GM21526 (cell line): Measurements from ENCODE around the gene ARRB2.

Experiments
- ATAC-seq: cut with Tn5 transposase; IDR thresholded peaks from one replicate; pipeline ENCODE4 v1.9.1; 2021; ENCODE audit warnings: moderate library complexity; ENCODE audit not compliant: unreplicated experiment, low FRiP score

The ARRB2 gene

DNA sequence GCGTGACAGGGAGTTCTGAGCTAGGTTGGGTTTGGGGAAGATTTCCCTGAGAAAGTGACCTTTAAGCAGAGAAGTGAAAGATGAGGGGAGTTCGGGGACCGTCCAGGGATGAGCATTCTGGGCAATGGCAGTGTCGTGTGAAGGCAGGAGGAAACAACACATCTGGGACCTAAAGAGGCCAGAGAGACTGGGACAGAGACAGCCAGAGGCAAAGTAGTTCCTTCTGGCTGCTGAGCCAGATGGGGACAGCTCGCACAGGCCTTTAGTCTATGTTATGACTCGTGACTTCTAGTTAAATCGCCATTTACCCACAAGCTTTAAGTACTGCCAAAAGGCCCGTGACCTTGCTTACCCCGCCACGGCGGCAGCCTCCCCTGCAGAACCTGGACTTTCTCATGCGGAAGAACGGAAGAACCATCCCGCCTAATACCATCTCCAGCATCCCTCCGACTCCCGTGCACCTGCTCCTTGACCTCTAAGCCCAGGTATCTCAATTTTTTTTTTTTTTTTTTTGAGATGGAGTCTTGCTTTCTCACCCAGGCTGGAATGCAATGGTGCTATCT lies 12.3 kb downstream of the ARRB2 start:
- ATAC-seq = no peak

DNA sequence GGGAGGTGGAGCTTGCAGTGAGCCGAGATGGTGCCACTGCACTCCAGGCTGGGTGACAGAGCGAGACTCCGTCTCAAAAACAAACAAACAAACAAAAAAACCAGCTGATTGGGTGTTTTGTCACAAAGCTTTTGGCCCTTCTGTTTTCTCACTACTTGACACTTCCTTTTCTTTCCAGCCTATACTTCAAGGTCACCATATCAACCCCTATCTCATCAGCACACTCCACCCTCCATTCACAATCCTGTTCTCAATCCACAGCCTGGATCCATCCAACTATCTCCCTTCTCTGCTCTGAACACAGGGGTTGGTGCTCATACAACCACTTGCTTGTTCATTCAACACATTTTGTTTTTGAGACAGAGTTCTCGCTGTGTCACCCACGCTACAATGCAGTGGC lies 14.2 kb downstream of the ARRB2 start:
- no peak for ATAC-seq

DNA sequence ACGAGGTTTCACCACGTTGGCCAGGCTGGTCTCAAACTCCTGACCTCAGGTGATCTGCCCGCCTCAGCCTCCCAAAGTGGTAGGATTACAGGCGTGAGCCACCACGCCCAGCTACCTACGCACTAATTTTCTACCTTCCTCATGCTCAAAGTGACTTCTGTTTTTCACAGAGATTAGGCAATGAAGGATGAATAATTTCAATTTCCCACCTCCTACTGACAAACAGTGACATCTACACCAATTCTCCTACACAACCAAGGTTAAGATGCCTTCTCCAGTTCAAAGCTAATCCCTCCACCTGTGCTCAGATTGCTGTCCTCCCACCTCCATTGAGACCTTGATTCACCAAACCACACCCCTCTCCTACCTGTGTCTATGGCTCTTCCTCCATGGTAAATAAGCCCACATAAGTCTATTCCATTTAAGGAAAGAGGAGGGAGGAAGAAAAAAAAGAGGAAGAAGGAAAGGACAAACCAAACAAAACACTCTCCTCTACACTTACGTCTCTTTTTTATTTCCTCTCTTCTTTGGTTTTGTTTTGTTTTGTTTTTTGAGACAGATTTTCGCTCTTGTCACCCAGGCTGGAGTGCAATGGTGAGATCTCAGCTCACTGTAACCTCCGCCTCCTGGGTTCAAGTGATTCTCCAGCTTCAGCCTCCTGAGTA lies 15.3 kb downstream of the ARRB2 start:
- no peak for ATAC-seq

DNA sequence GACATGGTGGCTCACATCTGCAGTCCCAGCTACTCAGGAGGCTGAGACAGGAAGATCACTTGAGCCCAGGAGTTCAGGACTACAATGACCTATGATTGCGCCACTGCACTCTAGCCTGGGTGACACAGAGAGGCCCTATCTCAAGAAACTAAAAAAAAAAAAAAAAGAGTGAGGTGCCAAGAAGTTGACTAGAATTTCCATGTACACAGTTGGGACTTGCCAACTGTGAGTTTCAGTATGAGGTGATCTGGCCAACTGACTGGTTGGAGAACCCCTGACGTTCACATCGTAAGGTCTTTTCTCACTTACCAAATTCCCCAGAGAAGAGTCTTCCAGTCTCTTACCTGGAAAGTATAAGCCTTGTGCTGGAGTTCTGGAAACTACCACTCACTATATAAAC lies 17.7 kb downstream of the ARRB2 start:
- ATAC-seq = no peak

DNA sequence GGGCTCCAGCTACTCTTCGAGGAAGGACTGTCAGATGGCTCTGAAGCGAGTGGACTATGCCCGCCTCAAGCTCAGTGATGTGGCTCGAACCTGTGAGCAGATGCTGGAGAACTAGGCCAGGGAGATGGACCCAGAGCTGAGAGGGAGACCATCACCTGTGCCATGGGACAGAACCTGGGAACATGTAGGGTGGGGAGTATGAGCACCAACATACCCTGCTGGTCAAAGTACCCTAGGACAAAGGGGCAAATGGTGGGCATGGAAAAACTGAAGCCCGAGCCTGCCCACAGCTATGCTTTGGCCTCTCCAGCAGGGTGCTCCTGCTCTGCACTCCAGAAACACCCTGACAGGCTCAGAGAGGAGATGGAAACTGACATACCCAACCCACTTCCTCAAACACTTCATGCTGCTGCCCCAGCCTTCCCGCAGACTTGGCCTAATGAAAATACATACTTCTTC lies 22.7 kb downstream of the ARRB2 start:
- ATAC-seq = no peak

DNA sequence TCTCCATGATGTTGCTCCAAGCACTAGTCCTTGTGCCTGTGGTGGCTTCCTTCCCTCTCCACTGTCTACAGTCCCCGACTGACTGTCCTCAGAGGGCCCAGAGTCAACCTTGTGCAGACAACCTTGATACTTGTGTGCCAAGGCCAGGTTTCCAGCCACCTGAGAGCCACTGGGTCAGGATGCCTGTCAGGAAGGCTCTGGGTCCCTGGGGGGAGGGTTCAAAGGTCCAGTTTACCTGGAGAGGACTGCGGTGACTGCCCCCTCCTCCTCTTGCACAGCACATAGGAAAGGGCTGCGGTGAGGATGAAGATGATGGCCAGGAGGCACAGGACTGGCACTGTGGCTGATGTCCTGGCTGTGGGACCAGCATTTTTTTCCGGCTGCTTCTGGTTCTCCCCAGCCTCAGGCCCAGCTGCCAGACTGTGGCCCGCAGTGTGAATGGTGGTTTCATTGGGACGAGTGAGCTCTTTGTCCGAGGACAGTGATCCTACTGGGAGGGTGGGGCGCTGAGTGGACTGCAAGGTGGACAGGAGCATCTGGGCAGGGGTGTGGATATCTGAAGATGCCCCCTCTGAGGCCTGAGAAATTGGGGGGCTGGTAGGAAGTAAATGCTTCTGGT lies 24.5 kb downstream of the ARRB2 start:
- no peak for ATAC-seq

DNA sequence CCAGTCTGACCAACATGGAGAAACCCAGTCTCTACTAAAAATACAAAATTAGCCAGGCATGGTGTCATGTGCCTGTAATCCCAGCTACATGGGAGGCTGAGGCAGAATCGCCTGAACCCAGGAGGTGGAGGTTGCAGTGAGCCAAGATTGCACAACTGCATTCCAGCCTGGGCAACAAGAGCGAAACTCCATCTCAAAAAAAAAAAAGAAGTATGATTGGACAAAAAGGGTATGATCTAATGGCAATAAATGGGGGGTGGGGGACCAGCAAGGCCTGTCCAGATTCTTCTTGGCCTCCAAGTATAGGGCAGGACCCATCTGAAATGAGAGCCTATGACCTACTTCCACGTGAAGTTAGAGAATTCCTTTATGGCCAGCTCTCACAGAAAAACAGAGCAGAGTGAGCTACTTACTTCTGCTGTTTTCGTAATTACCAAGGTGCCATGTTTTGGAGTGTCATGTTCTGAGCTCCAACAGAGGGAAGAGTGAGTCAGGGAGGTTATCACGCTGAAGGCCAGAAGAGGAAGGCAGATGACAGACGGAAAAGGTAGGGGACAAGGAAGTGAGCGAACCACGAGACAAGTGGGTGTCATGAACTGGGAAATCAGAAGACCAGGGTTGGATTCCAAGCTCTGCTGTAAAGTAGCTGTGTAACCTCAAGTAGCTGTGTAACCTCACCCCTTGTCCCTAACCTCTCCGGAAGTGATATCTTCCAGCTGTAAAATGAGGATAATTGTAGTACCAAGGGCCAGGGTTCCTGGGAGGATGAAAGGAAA lies 25.6 kb downstream of the ARRB2 start:
- ATAC-seq = no peak

DNA sequence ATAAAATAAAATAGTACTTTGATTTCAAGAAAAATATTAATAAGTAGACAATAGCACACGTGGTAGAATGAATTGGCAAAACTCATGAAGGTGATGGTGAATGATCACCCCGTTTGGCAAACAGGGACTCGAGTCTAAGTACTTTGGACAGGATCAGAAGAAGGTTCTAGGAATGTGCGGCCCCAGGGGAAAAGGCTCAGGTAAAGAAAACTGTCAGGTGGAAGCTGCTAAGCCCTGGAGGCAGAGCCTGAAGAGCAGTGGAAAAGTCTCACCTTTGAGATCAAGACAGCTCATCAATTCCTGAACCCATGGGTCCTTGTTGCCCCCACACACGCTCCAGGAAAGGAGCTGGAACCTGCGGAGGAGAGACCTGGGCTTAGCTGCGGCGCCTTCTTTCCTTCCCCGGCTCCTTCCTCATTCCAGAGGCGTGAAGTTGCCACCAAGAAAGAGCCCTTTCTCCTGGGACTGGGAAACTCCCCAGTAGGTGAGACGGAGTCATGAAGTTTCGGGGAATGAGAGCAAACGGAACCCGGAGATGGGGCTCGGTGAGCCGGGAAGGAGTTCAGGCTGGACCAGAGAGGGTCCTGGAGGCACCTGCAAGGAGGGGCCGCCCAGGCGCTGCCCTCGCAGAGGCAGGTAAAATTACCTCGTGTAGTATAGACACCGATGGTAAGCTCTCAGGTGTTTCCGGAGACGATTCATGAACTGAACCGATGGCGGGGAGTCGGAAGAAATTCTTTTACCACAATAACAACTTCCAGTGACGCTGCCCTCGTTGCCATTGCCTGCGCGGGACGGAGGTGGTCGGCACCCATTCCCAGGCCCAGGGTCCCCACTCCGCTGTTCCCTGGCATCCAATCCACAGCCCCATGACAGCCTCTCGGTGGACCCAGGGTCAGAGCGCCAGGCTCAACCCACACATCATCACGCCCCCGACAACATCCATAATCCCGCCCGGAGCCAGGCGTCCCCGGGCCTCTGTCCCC lies 28.0 kb downstream of the ARRB2 start:
- ATAC-seq = no peak

DNA sequence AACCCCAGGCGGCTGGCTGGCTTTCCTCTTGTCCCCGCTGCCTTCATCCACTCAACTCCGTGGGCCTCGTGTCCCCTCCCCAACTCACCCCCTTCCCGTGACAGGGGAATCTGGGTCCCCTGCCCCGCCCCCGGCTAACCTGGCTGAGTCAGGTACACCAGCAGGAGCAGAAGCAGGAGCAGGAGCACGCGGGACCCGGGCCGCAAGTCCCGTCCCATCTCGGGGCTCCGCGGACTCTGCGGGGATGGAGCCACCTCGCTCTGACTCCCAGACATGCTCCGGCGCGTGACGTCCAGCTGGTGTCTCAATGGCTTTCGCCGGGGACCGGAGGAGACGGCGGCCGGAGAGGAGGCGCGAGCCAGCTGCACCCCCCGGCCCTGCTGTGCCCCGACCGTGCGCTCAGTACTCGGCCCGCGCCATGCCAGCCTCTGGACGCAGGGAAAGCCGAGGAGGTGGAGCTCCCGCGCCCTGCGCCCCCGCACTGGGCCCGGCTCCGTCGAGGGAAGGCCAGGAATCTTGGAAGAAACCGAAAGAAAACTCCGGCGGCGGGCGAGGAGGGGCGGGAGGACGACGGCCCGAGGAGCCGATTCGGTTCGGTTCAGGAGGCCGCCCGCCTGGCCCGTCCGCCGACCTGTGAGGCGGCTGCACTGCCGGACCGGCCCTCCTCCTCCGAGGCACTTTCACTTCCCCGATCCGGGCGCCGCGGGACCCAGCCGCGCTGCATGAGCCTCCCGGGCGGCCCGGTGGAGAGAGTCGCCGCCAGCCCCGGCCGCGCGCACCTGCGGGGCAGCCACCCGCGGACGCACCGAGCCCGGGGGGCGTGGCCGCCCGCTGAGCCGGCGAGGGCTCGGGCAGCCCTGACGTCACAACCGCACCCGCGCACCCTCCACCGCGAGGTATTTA lies 28.9 kb downstream of the ARRB2 start, which contains the start of the genes CXCL16 and ZMYND15:
CXCL16 (minus strand) TSS at position 807 of the 903 bp plus-strand sequence; CDS start at position 218, 589 bp downstream.
ZMYND15 (plus strand) TSS at position 712 of the 903 bp plus-strand sequence. CDS start 716 bp downstream, outside the sequence.
- no peak for ATAC-seq

DNA sequence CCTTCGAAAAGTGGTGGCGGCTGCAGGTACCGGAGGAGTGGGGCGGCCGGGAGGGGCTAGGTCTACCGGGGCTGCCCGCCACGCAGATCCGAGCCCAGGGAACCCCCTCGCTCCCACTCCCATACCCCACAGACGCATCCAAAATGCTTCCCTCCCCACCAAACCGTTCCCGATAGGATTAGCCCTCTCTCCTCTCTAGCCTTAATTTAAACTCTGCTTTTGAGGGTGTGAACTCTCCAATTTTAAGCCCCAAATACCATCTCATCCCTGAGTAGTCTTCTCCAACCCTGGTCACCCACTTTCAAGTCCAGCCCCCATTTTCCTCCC lies 29.6 kb downstream of the ARRB2 start:
- no peak for ATAC-seq

DNA sequence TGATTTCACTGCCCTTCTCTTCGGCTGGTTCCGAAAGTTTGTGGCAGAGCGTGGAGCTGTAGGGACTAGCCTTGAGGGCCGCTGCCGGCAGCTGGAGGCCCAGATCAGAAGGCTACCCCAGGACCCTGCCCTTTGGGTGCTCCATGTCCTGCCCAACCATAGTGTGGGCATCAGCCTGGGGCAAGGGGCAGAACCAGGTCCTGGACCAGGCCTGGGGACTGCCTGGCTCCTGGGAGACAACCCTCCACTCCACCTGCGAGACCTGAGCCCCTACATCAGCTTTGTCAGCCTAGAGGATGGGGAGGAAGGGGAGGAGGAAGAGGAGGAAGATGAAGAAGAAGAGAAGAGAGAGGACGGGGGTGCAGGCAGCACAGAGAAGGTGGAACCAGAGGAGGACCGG lies 30.2 kb downstream of the ARRB2 start:
- no peak for ATAC-seq

DNA sequence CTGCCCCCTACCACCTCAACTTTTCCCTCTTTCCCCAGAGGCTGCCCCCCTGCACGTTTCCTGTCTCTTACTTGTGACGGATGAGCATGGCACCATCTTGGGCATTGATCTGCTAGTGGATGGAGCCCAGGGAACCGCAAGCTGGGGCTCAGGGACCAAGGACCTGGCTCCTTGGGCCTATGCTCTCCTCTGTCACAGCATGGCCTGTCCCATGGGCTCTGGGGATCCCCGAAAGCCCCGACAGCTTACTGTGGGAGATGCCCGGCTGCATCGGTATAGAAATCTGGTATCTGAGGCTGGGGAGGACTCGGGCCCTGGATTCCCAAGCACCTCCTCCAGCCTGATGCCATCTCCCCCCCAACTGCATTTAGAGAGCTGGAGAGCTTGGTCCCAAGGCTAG lies 31.1 kb downstream of the ARRB2 start:
- ATAC-seq = no peak

DNA sequence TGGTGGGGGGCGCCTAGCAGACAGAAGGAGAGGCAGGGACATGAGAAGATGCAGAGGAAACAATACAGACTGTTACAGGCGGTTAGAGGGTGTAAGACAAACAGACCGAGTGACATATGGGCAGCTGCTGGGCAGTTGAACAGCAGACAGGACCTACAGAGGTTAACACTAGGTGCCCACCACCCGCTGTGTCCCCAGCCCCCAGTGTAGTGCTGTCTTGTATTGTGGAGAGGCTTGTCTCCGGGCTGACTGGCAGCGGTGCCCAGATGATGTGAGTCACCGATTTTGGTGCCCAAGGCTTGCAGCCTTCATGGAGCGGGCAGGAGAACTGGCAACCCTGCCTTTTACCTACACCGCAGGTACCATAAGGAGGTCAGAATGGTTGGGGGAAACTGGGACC lies 31.7 kb downstream of the ARRB2 start:
- ATAC-seq = no peak

DNA sequence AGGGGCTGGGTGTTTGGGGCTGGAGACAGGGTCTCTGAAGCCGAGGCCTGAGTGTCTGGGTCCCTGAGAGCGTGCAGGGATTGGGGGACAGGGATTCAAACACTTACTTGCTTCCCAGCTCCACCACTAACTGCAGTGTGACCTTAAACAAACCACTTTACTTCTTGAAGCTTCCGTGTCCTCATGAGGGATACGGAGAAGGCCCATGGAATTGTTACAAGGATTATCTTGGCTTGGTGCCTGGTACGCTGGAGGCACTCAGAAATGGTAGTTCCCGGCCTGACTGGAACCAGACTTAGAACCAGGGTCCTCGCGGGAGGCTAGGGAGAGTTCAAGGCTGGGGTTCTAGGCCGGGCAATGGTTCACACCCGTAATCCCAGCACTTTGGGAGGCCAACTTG lies 32.2 kb downstream of the ARRB2 start:
- no peak for ATAC-seq

DNA sequence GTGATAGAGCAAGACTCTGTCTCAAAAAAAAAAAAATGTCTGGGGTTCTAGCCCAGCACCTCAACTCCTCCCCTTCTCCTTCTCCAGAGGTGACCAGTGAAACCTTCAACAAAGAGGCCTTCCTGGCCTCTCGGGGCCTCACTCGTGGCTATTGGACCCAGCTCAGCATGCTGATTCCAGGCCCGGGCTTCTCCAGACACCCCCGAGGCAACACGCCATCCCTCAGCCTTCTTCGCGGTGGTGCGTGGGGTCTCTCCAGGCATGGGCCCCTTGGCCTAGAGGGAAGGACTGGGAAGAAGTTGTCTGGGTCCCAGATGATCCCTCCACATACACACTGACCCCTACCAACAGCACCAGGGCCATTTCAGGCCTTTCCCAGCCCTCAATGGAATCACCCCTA lies 32.8 kb downstream of the ARRB2 start:
- ATAC-seq = no peak

DNA sequence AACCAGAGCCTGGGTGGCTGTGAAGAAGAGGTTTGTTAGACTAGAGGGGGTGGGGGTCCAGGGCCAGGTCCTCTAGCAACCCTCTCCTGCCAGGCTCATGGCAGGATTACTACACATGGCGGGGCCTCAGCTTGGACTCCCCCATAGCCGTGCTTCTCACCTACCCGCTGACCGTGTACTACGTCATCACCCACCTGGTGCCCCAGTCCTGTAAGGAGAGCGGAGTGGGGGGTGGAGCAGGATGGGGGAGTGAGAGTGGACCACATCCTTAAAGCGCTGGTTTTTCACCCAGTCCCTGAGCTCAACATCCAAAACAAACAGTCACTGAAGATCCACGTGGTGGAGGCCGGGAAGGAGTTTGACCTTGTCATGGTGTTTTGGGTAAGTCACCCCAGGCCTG lies 33.5 kb downstream of the ARRB2 start:
- no peak for ATAC-seq

DNA sequence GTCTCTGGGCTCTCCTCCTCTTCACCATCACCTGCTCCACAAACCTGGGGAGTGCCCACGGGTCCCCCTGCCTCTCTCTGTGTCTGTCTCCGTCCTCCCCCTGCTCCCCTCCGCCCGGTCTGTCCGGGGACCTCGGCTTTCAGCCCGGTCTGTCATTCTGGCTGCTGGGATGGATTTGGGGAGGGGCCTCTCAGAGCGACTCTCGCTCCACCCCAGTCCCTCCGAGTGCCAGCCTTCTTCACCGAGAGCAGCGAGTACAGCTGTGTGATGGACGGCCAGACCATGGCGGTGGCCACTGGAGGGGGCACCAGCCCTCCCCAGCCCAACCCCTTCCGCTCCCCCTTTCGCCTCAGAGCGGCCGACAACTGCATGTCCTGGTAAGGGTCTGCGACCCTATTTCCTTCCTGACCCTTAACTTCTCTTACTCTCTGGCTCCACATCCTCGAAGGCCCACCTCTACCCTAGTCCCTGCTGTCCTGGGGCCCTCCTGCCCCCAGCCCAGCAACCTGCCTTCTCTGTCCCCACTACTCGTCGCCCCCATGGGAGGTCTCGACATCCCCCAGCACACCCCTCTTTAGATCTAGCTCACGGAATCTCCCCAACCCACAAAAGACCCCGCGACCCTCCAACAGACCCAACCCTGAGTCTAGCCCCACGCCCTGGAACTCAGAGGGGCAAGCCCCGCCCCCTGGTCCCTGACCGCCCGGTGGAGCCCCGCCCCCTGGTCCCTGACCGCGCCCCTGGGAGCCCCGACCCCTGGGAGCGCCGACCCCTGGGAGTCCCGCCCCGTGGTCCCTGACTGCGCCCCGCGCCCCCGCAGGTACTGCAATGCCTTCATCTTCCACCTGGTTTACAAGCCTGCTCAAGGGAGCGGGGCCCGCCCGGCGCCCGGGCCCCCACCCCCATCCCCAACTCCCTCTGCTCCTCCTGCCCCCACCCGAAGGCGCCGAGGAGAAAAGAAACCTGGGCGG lies 34.9 kb downstream of the ARRB2 start:
- ATAC-seq = no peak

DNA sequence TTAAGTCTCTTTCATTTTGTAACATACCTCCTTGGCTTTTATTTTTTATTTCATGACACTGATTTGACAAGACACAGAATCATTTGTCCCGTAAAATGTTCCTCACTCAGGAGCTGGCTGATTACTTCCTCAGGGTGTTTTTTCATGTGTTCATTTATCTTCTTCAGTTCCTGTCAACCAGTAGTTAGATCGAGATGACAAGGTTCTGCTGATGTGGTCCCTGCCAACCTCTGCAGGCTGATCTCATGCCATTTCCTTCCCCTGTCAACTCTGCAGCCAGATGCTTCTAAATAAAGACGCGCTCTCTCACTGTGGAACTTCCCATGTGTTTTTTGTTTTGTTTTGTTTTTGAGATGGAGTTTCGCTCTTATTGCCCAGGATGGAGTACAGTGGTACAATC lies 37.4 kb downstream of the ARRB2 start:
- ATAC-seq = no peak
